ENCODE measurements around the gene LRRFIP1. TPM values are rescaled to one million over a fixed set of nuclear protein-coding genes. Genes with fewer than 3 reads are reported as not detected.
A peak's percentile ranks its signal among the peaks of the same experiment; 100 is the strongest.

The LRRFIP1 gene
- total and polyA plus RNA-seq, 2 of the 13 experiments (the other 11 are each of a cell fraction or from before 2014, with no cell fraction given), result 15.9 to 40.5 TPM

GRCh38 chr2:237715459-237715947, 88.1 kb downstream of the LRRFIP1 start (continued):
- TF ChIP-seq ZNF367 (CRISPR knock-in tag; IDR thresholded peaks at IDR 0.05; ENCODE audit: borderline replicate concordance), result no peak
- no peak for TF ChIP-seq ZNF576 (CRISPR knock-in tag; IDR thresholded peaks at IDR 0.05)
- no peak for TF ChIP-seq ZNF713 (CRISPR knock-in tag; IDR thresholded peaks at IDR 0.05)
- TF ChIP-seq U2AF2 (IDR thresholded peaks at IDR 0.05; ENCODE audit: low read depth, low read length), result no peak
- TF ChIP-seq CBFB (CRISPR knock-in tag; IDR thresholded peaks at IDR 0.05), result no peak
- TF ChIP-seq ZNF225 (CRISPR knock-in tag; IDR thresholded peaks at IDR 0.05), result no peak
- TF ChIP-seq KLF12 (CRISPR knock-in tag; IDR thresholded peaks at IDR 0.05; ENCODE audit: borderline replicate concordance), result no peak
- peak; percentile 76; the same call in 1 of the 2 replicates for TF ChIP-seq ZNF709 (CRISPR knock-in tag; IDR thresholded peaks at IDR 0.05)
- no peak for TF ChIP-seq KDM2A (CRISPR knock-in tag; IDR thresholded peaks at IDR 0.05; ENCODE audit: borderline replicate concordance, low read depth)
- no peak for TF ChIP-seq SNAI1 (CRISPR knock-in tag; IDR thresholded peaks at IDR 0.05; ENCODE audit: borderline replicate concordance)
- peak; percentile 16; the same call in 1 of the 2 replicates for TF ChIP-seq ZFY (CRISPR knock-in tag; IDR thresholded peaks at IDR 0.05)
- no peak for TF ChIP-seq NR1H2 (CRISPR knock-in tag; IDR thresholded peaks at IDR 0.05; ENCODE audit: borderline replicate concordance, low read depth)
- no peak for TF ChIP-seq ZNF24 (IDR thresholded peaks at IDR 0.05)
- peak; percentile 31; the same call in 1 of the 2 replicates for TF ChIP-seq TCF7 (IDR thresholded peaks at IDR 0.05; ENCODE audit: low read depth)
- TF ChIP-seq ZNF432 (CRISPR knock-in tag; IDR thresholded peaks at IDR 0.05; ENCODE audit: borderline replicate concordance), result no peak
- TF ChIP-seq KIAA2018 (CRISPR knock-in tag; IDR thresholded peaks at IDR 0.05; ENCODE audit: borderline replicate concordance), result no peak
- no peak for TF ChIP-seq ZBTB10 (CRISPR knock-in tag; IDR thresholded peaks at IDR 0.05; ENCODE audit: borderline replicate concordance)
- no peak for TF ChIP-seq ZNF776 (CRISPR knock-in tag; IDR thresholded peaks at IDR 0.05)
- no peak for TF ChIP-seq ZNF841 (CRISPR knock-in tag; IDR thresholded peaks at IDR 0.05; ENCODE audit: borderline replicate concordance)
- no peak for TF ChIP-seq SOX6 (IDR thresholded peaks at IDR 0.05)
- TF ChIP-seq SOX6 (CRISPR knock-in tag; IDR thresholded peaks at IDR 0.05), result peak; percentile 69

Data from HepG2 (cell line).